ENCODE results near the gene ABCD1. TPM values are rescaled to one million over a fixed set of nuclear protein-coding genes. Genes with fewer than 3 reads are reported as not detected.
"Not testable (repeated sequence)": the region's sequence is repeated elsewhere in the genome, so short reads cannot be mapped to it uniquely, and the experiment has no call there.

The ABCD1 gene
- total RNA-seq, 1 donor from 2014 or later, result 7.7 TPM

DNA sequence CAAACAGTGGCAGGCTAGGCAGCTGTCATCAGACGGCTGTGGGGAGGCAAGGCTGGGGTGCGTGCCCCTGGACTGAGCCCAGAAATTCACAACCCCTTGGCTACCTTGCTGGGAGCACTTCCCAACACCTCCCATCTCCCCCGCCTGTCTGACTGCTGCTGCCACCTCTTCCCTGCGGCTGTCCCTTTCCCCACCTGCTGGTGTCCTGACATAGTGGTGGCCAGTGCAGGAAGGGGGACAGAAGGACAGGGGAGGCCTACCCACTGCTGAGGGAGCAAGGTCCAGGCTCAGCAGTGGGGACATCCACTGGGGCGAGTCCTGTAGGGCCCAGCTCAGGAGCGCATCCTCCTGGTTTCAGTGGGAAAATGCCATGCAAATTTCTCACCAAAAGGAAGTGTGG lies 3.4 kb downstream of the ABCD1 start:
- Mint-ChIP-seq H3K36me3 (ENCODE audit: low read depth) (peaks cover 16% of the 10 kb centered on the region), H3K27ac (no peak overlapping the region), H3K4me3 (no peak overlapping the region)

GRCh38 chrX:153728951-153729631 lies 4.4 kb downstream of the ABCD1 start:
- intact Hi-C loops (cut with micrococcal nuclease), result no loop called here
- Mint-ChIP-seq H3K27me3 (no peaks in the 10 kb centered on the region), H3K9me3 (no peaks in the 10 kb centered on the region), H3K36me3 (ENCODE audit: low read depth) (peaks cover 18% of the 10 kb centered on the region), H3K4me1 (peaks cover 21% of the 10 kb centered on the region), H3K4me3 (no peak overlapping the region), H3K27ac (no peak overlapping the region)
- DNase-seq, result no peak

More for the DNA sequence above, 3.4 kb downstream of the ABCD1 start:
- intact Hi-C loops (cut with micrococcal nuclease), result no loop called here
- H3K27me3 Mint-ChIP-seq, result no peaks in the 10 kb centered on the region
- no peak for DNase-seq
- H3K9me3 Mint-ChIP-seq, result no peaks in the 10 kb centered on the region
- peaks cover 21% of the 10 kb centered on the region for H3K4me1 Mint-ChIP-seq

- H3K4me3 Mint-ChIP-seq; H3K27me3 Mint-ChIP-seq; DNase-seq; intact Hi-C loops (cut with micrococcal nuclease); H3K9me3 Mint-ChIP-seq; H3K27ac Mint-ChIP-seq: not testable (repeated sequence)
- Mint-ChIP-seq H3K4me1 (peaks cover 26% of the 10 kb centered on the region), H3K36me3 (ENCODE audit: low read depth) (peaks cover 25% of the 10 kb centered on the region)
Observed at GRCh38 chrX:153730115-153730514, 5.5 kb downstream of the ABCD1 start.

- intact Hi-C loops (cut with micrococcal nuclease), result no loop called here
- peak overlapping the region; percentile 65 for H3K27ac Mint-ChIP-seq
- peaks cover 32% of the 10 kb centered on the region for H3K4me1 Mint-ChIP-seq
- DNase-seq, result no peak
- H3K4me3 Mint-ChIP-seq, result no peak overlapping the region
- peaks cover 28% of the 10 kb centered on the region for H3K36me3 Mint-ChIP-seq (ENCODE audit: low read depth)
- H3K27me3 Mint-ChIP-seq, result no peaks in the 10 kb centered on the region
- H3K9me3 Mint-ChIP-seq, result no peaks in the 10 kb centered on the region
Observed at GRCh38 chrX:153731117-153731844, 6.6 kb downstream of the ABCD1 start.

DNA sequence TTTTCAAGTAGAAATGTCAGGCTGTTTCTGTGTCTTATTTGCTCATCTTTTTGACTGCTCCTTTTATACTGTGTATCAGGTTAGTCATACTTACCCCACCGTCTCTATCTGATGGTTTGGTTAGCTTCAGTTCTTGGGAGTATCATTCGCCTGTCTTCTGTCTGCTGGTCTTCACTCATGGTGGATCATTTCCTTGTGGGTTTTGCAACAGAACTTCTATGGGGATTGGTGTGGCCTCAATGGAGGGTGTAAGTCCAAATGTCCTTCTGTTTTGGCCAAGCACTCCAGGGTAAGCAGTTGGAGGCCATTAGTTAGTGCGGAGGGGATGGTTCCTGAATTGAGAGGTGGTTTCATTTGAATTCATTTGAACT lies 7.2 kb downstream of the ABCD1 start:
- intact Hi-C loops (cut with micrococcal nuclease), result no loop called here
- H3K4me3 Mint-ChIP-seq, result no peak overlapping the region
- H3K27me3 Mint-ChIP-seq, result no peaks in the 10 kb centered on the region
- no peaks in the 10 kb centered on the region for H3K9me3 Mint-ChIP-seq
- H3K36me3 Mint-ChIP-seq (ENCODE audit: low read depth), result peaks cover 30% of the 10 kb centered on the region
- no peak for DNase-seq
- peaks cover 31% of the 10 kb centered on the region for H3K4me1 Mint-ChIP-seq
- H3K27ac Mint-ChIP-seq, result peak overlapping the region; percentile 65

DNA sequence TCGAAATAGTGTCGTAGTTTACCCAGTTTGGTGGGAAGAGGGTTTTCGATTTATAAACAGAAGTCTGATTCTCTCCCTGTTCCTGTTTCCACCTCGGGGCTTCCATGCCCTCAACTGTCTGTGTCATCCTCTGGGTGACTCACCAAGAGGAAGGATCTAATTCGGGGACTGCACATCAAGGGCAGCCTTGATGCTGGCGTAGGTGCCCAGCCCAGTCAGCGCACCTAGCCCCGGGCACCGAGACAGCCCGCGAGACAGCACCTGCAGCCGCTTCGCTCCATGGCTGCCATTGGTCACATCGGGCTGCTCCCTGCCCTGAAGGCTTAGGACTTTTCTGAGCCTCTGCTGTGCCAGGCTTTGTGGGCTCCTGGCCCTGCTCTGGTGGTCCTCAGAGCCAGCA lies 7.7 kb downstream of the ABCD1 start:
- no peaks in the 10 kb centered on the region for H3K9me3 Mint-ChIP-seq
- H3K27ac Mint-ChIP-seq, result no peak overlapping the region
- intact Hi-C loops (cut with micrococcal nuclease), result no loop called here
- no peak for DNase-seq
- H3K4me1 Mint-ChIP-seq, result peaks cover 26% of the 10 kb centered on the region
- H3K27me3 Mint-ChIP-seq, result no peaks in the 10 kb centered on the region
- peaks cover 30% of the 10 kb centered on the region for H3K36me3 Mint-ChIP-seq (ENCODE audit: low read depth)
- no peak overlapping the region for H3K4me3 Mint-ChIP-seq

- DNase-seq, result no peak
- no peaks in the 10 kb centered on the region for H3K27me3 Mint-ChIP-seq
- peaks cover 23% of the 10 kb centered on the region for H3K4me1 Mint-ChIP-seq
- intact Hi-C loops (cut with micrococcal nuclease), result no loop called here
- H3K4me3 Mint-ChIP-seq, result no peak overlapping the region
- no peak overlapping the region for H3K27ac Mint-ChIP-seq
- peaks cover 30% of the 10 kb centered on the region for H3K36me3 Mint-ChIP-seq (ENCODE audit: low read depth)
- H3K9me3 Mint-ChIP-seq, result no peaks in the 10 kb centered on the region
Observed at GRCh38 chrX:153733651-153734240, 9.1 kb downstream of the ABCD1 start.

DNA sequence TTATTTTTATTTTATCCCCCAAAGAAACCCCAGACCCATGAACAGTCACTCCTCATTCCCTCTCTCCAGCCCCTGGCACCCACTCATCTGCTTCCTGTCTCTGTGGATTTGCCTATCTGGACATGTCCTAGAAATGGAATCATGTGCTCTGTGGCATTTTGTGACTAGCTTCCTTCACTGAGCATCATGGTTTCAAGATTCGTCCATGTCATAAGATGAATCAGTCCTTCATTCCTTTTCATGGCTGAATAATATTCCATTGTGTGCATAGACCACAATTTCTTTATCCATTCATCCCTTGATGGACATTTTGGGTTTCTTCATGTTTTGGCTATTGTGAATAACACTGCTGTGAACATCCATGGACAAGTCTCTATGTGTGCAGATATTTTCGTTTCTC lies 10.2 kb downstream of the ABCD1 start:
- H3K9me3 Mint-ChIP-seq, result no peaks in the 10 kb centered on the region
- intact Hi-C loops (cut with micrococcal nuclease), result no loop called here
- peaks cover 25% of the 10 kb centered on the region for H3K36me3 Mint-ChIP-seq (ENCODE audit: low read depth)
- H3K27me3 Mint-ChIP-seq, result no peaks in the 10 kb centered on the region
- H3K27ac Mint-ChIP-seq, result no peak overlapping the region
- H3K4me1 Mint-ChIP-seq, result peaks cover 23% of the 10 kb centered on the region
- no peak overlapping the region for H3K4me3 Mint-ChIP-seq
- no peak for DNase-seq

DNA sequence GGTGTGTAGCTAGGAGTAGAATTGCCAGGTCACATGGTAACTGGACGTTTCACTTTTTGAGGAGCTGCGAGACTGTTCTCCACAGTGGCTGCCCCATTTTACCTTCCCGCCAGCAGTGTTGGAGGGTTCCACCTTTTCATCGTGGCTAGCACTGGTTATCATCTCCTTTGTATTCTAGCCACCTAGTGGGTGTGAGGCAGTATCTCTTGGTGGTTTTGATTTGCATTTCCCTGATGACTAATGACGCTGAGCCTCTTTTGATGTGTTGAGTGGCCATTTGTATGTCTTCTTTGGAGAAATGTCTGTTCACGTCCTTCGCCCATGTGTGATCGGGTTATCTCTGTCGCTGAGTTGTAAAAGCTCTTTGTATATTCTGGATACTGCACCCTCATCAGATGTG lies 10.6 kb downstream of the ABCD1 start:
- Mint-ChIP-seq H3K9me3 (no peaks in the 10 kb centered on the region), H3K27me3 (no peaks in the 10 kb centered on the region), H3K27ac (no peak overlapping the region), H3K36me3 (ENCODE audit: low read depth) (peaks cover 27% of the 10 kb centered on the region), H3K4me3 (no peak overlapping the region), H3K4me1 (peaks cover 27% of the 10 kb centered on the region)
- no peak for DNase-seq
- intact Hi-C loops (cut with micrococcal nuclease), result no loop called here

GRCh38 chrX:153736071-153736820 lies 11.6 kb downstream of the ABCD1 start:
- Mint-ChIP-seq H3K27ac (no peak overlapping the region), H3K9me3 (no peaks in the 10 kb centered on the region), H3K27me3 (no peaks in the 10 kb centered on the region), H3K4me1 (peaks cover 28% of the 10 kb centered on the region), H3K4me3 (no peak overlapping the region), H3K36me3 (ENCODE audit: low read depth) (peaks cover 23% of the 10 kb centered on the region)
- intact Hi-C loops (cut with micrococcal nuclease), result no loop called here
- no peak for DNase-seq

DNA sequence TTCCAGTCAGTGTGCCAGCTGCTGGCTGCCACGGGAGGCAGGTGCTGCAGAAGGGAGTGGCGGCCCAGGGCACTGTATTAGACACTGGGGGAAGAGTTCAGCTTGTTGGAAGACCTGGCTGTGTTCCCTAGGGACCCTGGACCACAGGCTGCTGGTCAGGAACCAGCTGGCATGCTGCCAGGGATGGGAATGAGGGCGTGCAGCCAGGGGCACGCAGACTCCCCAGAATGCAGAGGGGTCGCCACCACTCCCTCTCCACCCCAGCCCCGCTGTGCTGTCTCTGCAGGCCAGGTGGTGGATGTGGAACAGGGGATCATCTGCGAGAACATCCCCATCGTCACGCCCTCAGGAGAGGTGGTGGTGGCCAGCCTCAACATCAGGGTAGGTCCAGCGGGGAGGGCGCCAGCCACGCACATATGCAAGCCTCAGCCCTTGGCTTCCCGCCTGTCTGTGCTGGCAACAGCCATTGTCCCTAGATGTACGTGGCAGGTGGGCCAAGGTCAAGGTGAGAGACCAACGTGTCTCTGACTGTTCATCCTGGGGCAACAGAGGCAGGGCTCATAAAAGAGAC lies 12.3 kb downstream of the ABCD1 start:
- intact Hi-C loops (cut with micrococcal nuclease), result no loop called here
- Mint-ChIP-seq H3K36me3 (ENCODE audit: low read depth) (peaks cover 17% of the 10 kb centered on the region), H3K4me3 (no peak overlapping the region), H3K27me3 (no peaks in the 10 kb centered on the region), H3K27ac (no peak overlapping the region), H3K4me1 (peaks cover 23% of the 10 kb centered on the region), H3K9me3 (no peaks in the 10 kb centered on the region)
- no peak for DNase-seq

DNA sequence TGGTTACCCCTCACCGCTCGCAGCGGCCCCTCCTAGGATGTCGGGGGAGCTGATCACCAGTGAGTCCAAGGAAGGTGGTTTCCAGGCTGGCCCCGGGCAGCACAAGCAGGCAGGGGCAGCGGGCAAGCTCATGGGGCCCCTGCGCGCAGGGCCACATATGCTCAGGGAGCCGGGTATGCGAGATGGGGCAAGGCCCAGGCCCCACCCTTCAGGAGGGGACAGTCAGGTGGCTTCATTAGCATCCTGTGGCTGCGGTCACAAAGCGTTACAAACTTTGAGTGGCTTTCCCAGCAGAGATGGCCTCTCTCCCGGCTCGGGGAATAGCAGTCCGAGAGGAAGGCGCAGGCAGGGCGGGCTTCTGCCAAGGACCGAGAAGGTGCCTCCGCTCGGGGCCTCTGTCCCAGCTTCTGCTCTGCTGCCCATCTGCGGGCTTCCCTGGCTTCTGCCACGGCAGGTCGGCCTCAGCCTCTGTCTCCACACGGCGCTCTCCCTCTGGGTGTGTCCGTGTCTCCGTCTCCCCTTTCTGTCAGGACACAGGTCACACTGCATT lies 13.5 kb downstream of the ABCD1 start:
- intact Hi-C loops (cut with micrococcal nuclease), result no loop called here
- no peak for DNase-seq
- Mint-ChIP-seq H3K4me1 (peaks cover 22% of the 10 kb centered on the region), H3K4me3 (no peak overlapping the region), H3K9me3 (no peaks in the 10 kb centered on the region), H3K27me3 (no peaks in the 10 kb centered on the region), H3K36me3 (ENCODE audit: low read depth) (peaks cover 16% of the 10 kb centered on the region), H3K27ac (no peak overlapping the region)

- no peaks in the 10 kb centered on the region for H3K9me3 Mint-ChIP-seq
- intact Hi-C loops (cut with micrococcal nuclease), result no loop called here
- peaks cover 20% of the 10 kb centered on the region for H3K4me1 Mint-ChIP-seq
- peak overlapping the region; percentile 77 for H3K4me3 Mint-ChIP-seq
- H3K27ac Mint-ChIP-seq, result peak overlapping the region; percentile 93
- peaks cover 10% of the 10 kb centered on the region for H3K36me3 Mint-ChIP-seq (ENCODE audit: low read depth)
- peaks cover 3% of the 10 kb centered on the region for H3K27me3 Mint-ChIP-seq
- DNase-seq, result peak; percentile 79
Observed at GRCh38 chrX:153739754-153740486, 15.3 kb downstream of the ABCD1 start.

Measured in activated CD4-positive, alpha-beta T cell treated with anti-CD3 and anti-CD28 coated beads, Interleukin-2, amount 10 ng/mL, durations not matched to agents 24 days and 14 days (primary cell).